GM21619 (cell line): ENCODE measurements around the gene ZMIZ1.
"Not testable (repeated sequence)": the region's sequence is repeated elsewhere in the genome, so short reads cannot be mapped to it uniquely, and the experiment has no call there.

Source experiments
- ATAC-seq: cut with Tn5 transposase; IDR thresholded peaks from one replicate; pipeline ENCODE4 v1.9.1; 2021; ENCODE audit not compliant: unreplicated experiment

ZMIZ1 gene

GRCh38 chr10:79030705-79031104 lies 38.1 kb upstream of the ZMIZ1 start:
- no peak for ATAC-seq

GRCh38 chr10:79031723-79032122 lies 37.0 kb upstream of the ZMIZ1 start:
- ATAC-seq: no peak

- ATAC-seq: no peak
These were observed 34.4 kb upstream of the ZMIZ1 start for GRCh38 chr10:79034271-79034876.

GRCh38 chr10:79036416-79036815 lies 32.4 kb upstream of the ZMIZ1 start:
- ATAC-seq: not testable (repeated sequence)

DNA sequence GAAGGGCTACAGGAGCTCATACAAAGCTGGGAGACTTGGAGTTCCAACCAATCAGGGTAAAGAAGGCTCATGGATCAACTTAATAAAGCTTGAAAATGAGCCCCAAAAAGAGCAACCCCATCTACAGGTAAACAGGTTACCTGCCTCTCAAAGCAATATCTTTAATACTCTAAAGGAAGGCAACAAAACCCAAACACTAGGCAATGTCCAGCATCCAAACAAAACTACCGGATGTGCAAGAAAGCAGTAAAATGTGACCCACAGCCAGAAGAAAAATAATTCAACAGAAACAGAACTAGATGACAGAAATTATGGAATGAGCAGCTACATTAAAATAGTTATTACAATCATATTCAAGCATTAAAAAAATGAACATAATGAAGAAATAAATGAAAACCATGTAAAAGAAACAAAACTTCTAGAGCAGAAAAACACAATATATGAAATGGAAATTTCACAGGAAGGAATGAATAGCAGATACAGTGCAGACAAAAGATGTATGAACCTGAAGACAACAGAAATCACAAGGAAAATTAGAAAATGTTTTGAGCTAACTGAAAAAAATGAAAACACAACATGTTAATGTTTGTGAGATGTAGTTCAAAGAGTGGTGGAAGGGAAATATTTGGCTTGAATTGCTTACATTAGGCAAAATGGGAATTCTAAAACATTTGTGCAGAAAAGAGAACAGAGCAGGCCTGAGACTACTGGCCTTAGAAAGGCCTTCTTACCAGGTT lies 30.5 kb upstream of the ZMIZ1 start:
- no peak for ATAC-seq

DNA sequence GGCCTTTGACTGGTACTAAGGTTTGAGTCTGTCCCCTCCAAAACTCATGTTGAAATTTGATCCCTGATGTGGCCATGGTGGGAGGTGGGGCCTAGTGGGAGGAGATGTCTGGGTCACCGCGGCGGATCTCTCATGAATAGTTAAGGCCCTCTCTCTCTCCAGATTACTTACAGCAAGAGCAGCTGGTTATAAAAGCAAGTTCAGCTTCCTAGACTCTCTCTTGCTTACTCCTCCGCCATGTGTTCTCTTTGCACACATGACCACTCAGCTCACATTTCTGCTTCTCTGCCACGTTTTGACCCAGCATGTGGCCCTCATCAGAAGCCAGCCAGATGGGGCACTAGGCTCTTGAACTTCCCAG lies 29.9 kb upstream of the ZMIZ1 start:
- no peak for ATAC-seq

DNA sequence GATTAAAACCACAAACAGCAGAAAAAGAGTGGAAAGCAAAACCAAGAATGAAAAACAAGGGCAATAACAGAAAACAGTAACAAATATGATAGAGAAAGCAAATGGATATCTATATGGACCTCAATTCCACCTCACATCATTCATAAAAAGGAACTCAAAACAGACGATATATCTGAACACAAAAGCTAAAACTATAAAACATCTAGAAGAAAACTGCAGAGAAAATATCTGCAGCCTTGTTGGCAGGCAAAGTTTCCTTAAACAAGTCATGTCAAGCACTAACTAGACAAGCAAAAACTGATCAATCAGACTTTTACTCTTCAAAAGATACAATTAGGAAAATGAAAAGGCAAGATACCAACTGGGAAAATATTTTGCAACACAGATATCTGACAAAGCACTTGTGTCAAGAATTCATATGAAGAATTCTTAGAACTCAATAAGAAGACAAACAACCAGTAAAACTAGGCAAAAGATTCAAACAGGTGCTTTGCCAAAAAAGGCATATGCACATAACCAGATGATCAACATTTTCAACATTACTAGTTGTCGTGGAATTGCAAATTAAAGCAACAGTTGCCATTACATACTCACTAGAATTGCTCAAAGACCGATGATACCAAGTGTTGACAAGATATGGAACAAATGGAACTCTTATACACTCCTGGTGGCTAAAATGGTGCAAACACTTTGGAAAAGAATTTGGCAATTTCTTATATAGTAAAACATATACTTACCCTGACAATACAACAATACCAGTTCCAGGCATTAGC lies 25.9 kb upstream of the ZMIZ1 start:
- no peak for ATAC-seq

GRCh38 chr10:79044036-79044632 lies 24.6 kb upstream of the ZMIZ1 start:
- no peak for ATAC-seq

DNA sequence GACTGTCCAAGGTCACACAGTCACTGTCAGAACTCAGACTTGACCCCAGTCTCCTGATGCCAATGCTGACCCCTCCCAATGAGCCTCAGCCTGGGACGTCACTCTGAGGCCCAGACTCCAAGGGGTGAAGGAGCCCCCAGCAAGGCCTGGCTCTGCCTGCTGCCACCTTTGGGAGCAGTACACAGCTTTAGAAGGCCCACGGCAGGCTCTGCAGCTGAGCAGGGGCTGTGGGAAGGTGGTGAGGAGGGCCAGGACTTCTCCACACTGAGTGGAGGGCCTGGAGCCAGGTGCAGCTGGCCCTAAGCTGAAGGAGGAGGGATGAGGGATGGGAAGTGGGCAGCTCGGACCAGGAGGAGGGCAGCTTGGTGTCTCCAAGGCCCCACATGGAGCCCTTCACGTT lies 23.9 kb upstream of the ZMIZ1 start:
- ATAC-seq: no peak

DNA sequence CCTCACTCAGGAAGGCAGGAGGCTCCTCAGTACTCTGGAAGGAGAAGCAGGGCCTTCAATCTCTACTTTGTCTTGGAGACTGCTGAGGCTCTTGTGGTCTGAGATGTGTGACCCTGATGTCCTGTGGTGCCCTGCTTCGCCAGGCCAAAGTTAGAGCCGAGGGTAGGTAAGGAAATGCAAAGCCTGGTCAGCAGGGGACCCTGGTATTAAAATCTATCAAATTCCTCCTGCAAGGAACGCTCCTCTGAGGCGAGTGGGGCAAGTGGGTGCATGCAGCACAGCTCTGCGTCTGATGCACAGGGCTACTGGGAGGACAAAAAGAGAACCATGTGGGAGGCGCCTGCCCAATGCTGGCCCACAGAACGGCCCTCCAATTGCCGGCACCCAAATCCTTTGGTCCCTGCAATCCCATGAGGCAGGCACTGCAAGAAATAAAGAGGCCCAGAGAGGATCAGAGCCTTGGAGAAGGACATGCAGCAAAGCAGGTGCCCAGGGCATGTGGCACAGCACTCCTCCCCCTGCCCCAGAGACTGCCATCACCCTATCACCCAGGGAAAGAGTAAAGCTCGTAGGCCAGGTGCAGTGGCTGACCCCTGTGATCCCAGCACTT lies 23.1 kb upstream of the ZMIZ1 start:
- no peak for ATAC-seq

DNA sequence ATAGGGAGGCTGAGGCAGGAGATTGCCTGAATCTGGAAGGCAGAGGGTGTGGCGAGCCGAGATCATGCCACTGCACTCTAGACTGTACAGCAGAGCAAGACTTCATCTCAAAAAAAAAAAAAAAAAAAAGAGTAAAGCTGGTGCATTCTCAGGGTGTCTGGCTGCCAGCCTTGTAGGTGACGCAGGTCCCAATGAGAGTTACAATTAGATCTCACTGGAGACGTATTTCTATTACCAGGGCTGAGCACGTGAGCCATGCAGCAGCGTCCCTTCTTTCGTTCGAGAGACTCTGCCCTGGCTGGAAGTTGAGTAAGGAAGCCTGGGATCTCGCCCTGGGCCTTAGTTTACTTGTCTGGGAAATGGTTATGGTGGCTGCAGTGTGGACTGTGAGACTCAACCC lies 22.4 kb upstream of the ZMIZ1 start:
- no peak for ATAC-seq

GRCh38 chr10:79046741-79047583 lies 21.8 kb upstream of the ZMIZ1 start:
- ATAC-seq: no peak

GRCh38 chr10:79047584-79047874 lies 21.2 kb upstream of the ZMIZ1 start:
- no peak for ATAC-seq

- ATAC-seq: no peak
These were observed 20.7 kb upstream of the ZMIZ1 start for GRCh38 chr10:79047875-79048638.

DNA sequence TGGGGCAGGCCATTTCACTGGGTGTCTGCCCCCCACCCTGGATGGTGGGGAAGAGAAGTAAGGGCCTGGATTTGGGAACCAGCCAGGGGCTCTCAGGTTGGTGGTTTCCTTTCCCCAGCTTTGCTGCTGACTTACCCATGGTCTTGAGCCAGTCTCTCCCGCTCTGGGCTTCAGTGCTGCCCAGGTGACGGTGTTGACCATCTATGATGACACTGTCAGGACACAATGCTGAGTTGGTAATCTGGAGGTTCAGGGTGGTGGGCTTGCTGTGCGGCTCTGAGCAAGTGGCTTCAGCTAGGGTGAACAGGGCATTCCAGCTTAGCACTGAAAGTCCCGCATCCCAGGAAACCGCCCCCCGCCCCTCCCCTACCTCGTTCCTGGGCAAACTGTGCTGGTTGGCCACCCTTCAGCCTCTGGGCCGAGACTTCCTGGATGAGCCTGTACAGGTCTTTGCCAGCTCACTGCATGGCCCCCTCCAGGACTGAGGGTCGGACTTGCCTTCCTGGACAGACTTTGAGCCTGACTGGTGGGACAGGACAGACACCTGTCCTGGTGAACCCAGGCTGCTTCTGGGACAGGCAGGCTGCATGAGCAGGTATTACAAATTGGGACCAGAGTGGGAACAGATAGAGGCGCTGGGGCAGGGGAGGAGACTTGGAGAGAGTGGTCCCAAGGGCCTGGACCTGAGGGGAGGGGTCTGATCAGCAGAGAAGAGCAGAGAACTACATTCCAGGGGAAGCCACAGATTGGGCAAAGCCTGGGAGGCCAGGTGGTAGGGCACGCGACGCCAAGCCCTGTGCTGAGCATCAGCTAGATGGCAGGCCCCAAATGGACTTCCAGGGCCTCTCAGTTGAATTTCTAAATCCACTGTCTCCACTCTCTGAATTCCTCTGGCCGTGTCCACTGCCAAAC lies 19.9 kb upstream of the ZMIZ1 start:
- no peak for ATAC-seq

GRCh38 chr10:79049931-79050895 lies 18.6 kb upstream of the ZMIZ1 start:
- ATAC-seq: no peak

- no peak for ATAC-seq
These were observed 17.7 kb upstream of the ZMIZ1 start for GRCh38 chr10:79050896-79051555.
